HepG2 (cell line): ENCODE data around the gene IQCM.

Experiments
- CBFB ChIP-seq: sonication (generic); formaldehyde crosslinking; IDR thresholded peaks from 2 replicates; pipeline ENCODE4 v1.4.0; 2020; ENCODE audit warnings: missing genetic modification reagents
- CTCF ChIP-seq: sonication (generic); formaldehyde crosslinking; IDR thresholded peaks from 2 replicates; pipeline ENCODE4 v1.5.0; 2020; ENCODE audit warnings: mild to moderate bottlenecking, missing genetic modification reagents, moderate library complexity
- EZH2 ChIP-seq: conservative IDR thresholded peaks from 2 replicates; pipeline ENCODE4 v1.6.1; 2012; ENCODE audit warnings: mild to moderate bottlenecking, low read depth, low read length, moderate library complexity
- IRF2 ChIP-seq: IDR thresholded peaks from 2 replicates; pipeline ENCODE4 v1.6.1; 2018; ENCODE audit warnings: missing genetic modification reagents, missing compliant biosample characterization
- IRF9 ChIP-seq: sonication (generic); formaldehyde crosslinking; IDR thresholded peaks from 2 replicates; pipeline ENCODE4 v1.8.0; 2022; ENCODE audit warnings: missing genetic modification reagents, mild to moderate bottlenecking, borderline replicate concordance
- KLF9 ChIP-seq: IDR thresholded peaks from 2 replicates; pipeline ENCODE4 v1.6.1; 2016; ENCODE audit warnings: low read depth
- MAX ChIP-seq: IDR thresholded peaks from 2 replicates; pipeline ENCODE4 v1.6.1; 2012; ENCODE audit warnings: inconsistent platforms
- RARG ChIP-seq: sonication (generic); formaldehyde crosslinking; IDR thresholded peaks from 2 replicates; pipeline ENCODE4 v1.4.0; 2020; ENCODE audit warnings: low read depth, mild to moderate bottlenecking, missing genetic modification reagents
- SMAD1 ChIP-seq: sonication (generic); formaldehyde crosslinking; IDR thresholded peaks from 2 replicates; pipeline ENCODE4 v1.4.0; 2020; ENCODE audit warnings: missing genetic modification reagents, low read depth, mild to moderate bottlenecking, borderline replicate concordance
- ZNF772 ChIP-seq: sonication (generic); formaldehyde crosslinking; IDR thresholded peaks from 2 replicates; pipeline ENCODE4 v1.5.0; 2020; ENCODE audit warnings: mild to moderate bottlenecking, missing genetic modification reagents

DNA sequence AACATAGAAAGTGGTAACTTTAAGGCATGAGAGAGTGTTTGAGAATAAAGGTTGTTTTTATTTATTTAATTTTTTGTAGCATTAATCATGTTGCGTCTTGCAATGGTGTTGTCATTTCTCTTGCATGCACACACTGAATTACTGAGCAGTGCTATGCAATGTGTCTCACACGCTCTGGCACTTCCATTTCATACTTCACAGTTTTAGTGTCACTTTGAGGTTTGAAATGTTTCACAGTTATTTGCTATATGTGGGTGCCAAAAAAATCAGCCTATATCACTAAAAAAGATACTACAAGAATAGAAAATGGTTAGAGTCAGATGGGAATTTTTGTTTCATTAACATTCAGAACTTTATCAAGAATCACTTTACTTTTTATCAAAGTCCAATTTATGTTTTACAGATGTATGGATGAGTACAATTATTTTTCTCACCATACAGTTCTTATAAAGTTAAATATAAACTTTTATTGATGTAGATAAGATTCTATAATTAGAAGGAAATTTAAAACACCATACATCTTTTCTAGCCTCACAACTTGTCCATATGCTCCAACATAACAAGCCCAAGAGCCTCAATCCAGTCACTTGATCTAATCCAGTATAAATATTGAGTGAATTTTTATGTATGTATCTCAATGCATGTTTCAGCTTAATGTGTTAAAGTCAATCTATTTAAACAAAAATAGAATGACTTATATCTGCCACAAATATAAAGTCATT lies 114.0 kb downstream of the IQCM start:
- TF ChIP-seq IRF2 (CRISPR knock-in tag) (no peak), RARG (no peak), MAX (no peak), KLF9 (no peak), CBFB (no peak), CTCF (CRISPR knock-in tag) (no peak), EZH2 (no peak), IRF9 (CRISPR knock-in tag) (no peak), SMAD1 (no peak), ZNF772 (CRISPR knock-in tag) (no peak)
